Sigmoid colon (tissue), 3 donors: Measurements from ENCODE around the gene NCF2.

ENCODE experiments used
- CTCF ChIP-seq, 4 experiments: fragments of 450-650 bp in 3 of 4; fragments of 200-600 bp in 1 of 4; IDR thresholded peaks; one replicate each; pipeline ENCODE4 v1.5.1; 2016 to 2019; ENCODE audit warnings: antibody characterized with exemption in 4 of 4, mild to moderate bottlenecking in 3 of 4, moderate library complexity in 2 of 4
- POLR2A ChIP-seq, 2 donors: fragments of 450-650 bp; IDR thresholded peaks; one replicate each; pipeline ENCODE4 v1.6.1; 2016; ENCODE audit warnings: antibody characterized with exemption in 2 of 2, mild to moderate bottlenecking in 2 of 2, moderate library complexity in 2 of 2

GRCh38 chr1:183636783-183637182 lies 46.5 kb upstream of the NCF2 start:
- TF ChIP-seq CTCF (IDR thresholded peaks at IDR 0.05): no peak
- TF ChIP-seq POLR2A (IDR thresholded peaks at IDR 0.05): no peak
